Aorta (tissue), 5 donors: Measurements from ENCODE around the gene ASCC3. TPM values are rescaled to one million over a fixed set of nuclear protein-coding genes. Genes with fewer than 3 reads are reported as not detected.
A peak's percentile ranks its signal among the peaks of the same experiment; 100 is the strongest.
"Not testable (repeated sequence)": the region's sequence is repeated elsewhere in the genome, so short reads cannot be mapped to it uniquely, and the experiment has no call there.

Source experiments
- ATAC-seq: fragments of 200-7000 bp; cut with Tn5 transposase; one replicate; pipeline ENCODE4 v1.9.1; 2022; ENCODE audit warnings: moderate library complexity; ENCODE audit not compliant: low FRiP score
- DNase-seq, 2 donors: peaks; one replicate each; pipeline ENCODE4 v3.0.0-alpha.2; 2020
- H3K27ac ChIP-seq, 2 donors: one replicate each; pipeline ENCODE4 v1.5.1; 2013; ENCODE audit warnings: low read length in 2 of 2, mild to moderate bottlenecking in 2 of 2, moderate library complexity in 2 of 2, control low read depth in 1 of 2, inconsistent platforms in 1 of 2, low read depth in 1 of 2
- H3K27me3 ChIP-seq, 2 donors: one replicate each; pipeline ENCODE4 v1.6.1; 2013; ENCODE audit warnings: control low read depth in 1 of 2, low read length in 1 of 2, mild to moderate bottlenecking in 1 of 2, moderate library complexity in 1 of 2; ENCODE audit not compliant: insufficient read depth in 2 of 2, control insufficient read depth in 1 of 2
- H3K36me3 ChIP-seq, 2 donors: one replicate each; pipeline ENCODE4 v1.6.1; 2013; ENCODE audit warnings: control low read depth in 1 of 2, low read length in 1 of 2, mild to moderate bottlenecking in 1 of 2; ENCODE audit not compliant: insufficient read depth in 2 of 2, control insufficient read depth in 1 of 2
- H3K4me1 ChIP-seq, 2 donors: one replicate each; pipeline ENCODE4 v1.6.1; 2013; ENCODE audit warnings: low read length in 2 of 2, control low read depth in 1 of 2, mild to moderate bottlenecking in 1 of 2, moderate library complexity in 1 of 2; ENCODE audit not compliant: insufficient read depth in 2 of 2, control insufficient read depth in 1 of 2
- H3K4me3 ChIP-seq, 2 donors: one replicate each; pipeline ENCODE4 v1.5.1; 2013; ENCODE audit warnings: low read length in 2 of 2, control low read depth in 1 of 2, mild to moderate bottlenecking in 1 of 2
- H3K9me3 ChIP-seq: one replicate; pipeline ENCODE4 v1.6.1; 2013; ENCODE audit warnings: mild to moderate bottlenecking, low read length; ENCODE audit not compliant: control insufficient read depth
- whole genome bisulfite sequencing, 2 donors: extraction: QIAGEN DNeasy Blood & Tissue Kit; methylation state at CpG; one replicate each; pipeline ENCODE4 v1.1.7; 2013; 5-methylcytosine and 5-hydroxymethylcytosine counted together
- intact Hi-C, 2 donors: fragments of 100-400 bp; cut with DNase I; formaldehyde crosslinking; loops; one replicate each; pipeline versions ENCODE4 v1.14.2 to v1.15.0; 2022
- polyA plus RNA-seq, 2 donors: library from polyadenylated mRNA; stranded (reverse); fragments of 200-250 nt; gene quantifications; one replicate each; pipeline ENCODE4 v1.2.3, GENCODE V29; 2013
- total RNA-seq, 2 donors: library from RNA; stranded (reverse); fragmentation: NEBNext Ultra II Directional; extraction: Animal tissue kit (Norgen Biotek cat#: 25700); gene quantifications; one replicate each; pipeline ENCODE4 v1.2.1, GENCODE V29; 2021
- donor health status: healthy with polysubstance abuse.
- donor health status: Bipolar disorder and iron deficiency.
- donor health status: DM: no; HTN: no; CAD: no.
- donor health status: DM: no; HTN: no; CAD: no.
- donor health status: DM: yes; HTN: yes; CAD: no.

ASCC3 gene
- total and polyA plus RNA-seq, 4 donors: 3.5 to 46.9 (median 26.8) TPM

GRCh38 chr6:100892116-100892515 lies 11.0 kb upstream of the ASCC3 start:
- peaks cover 0 to 3% of the 10 kb centered on the region in 2 donors for H3K4me1 ChIP-seq
- no peaks in the 10 kb centered on the region for H3K36me3 ChIP-seq
- WGBS, 2 donors: 96 to 98% methylated on average over 3 of the region's 3 CpGs
- no peaks in the 10 kb centered on the region for H3K27me3 ChIP-seq
- no peak overlapping the region for H3K27ac ChIP-seq
- H3K9me3 ChIP-seq: no peaks in the 10 kb centered on the region
- DNase-seq (no peak), ATAC-seq (no peak)
- intact Hi-C loops: no loop called here
- no peak overlapping the region for H3K4me3 ChIP-seq

GRCh38 chr6:100891079-100891478 lies 9.9 kb upstream of the ASCC3 start:
- Histone ChIP-seq H3K4me1 (peaks cover 0 to 3% of the 10 kb centered on the region in 2 donors), H3K27me3 (no peaks in the 10 kb centered on the region), H3K27ac (no peak overlapping the region), H3K9me3 (no peaks in the 10 kb centered on the region), H3K4me3 (no peak overlapping the region), H3K36me3 (no peaks in the 10 kb centered on the region)
- no peak for DNase-seq
- 28 to 40% methylated on average over 1 of the region's 1 CpG for WGBS, 2 donors
- ATAC-seq: no peak
- intact Hi-C loops: no loop called here

DNA sequence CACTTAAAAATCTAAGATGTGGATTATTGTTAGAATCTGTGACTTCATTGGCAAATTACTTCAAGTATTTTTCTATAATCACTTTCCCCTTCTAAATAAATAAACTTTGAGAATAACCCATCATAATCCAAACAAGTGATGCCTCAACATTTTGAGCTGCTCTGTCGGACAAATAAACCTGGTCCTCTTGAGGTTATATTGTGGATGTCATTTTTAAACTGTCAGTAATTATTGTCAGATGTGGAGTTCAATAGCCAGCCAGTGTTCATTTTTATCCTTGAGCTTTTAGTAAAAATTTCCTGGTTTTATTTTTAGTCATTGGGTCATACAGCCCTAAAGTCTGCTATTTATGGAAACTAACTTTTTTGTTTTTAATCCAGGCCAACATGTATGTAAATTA lies 9.5 kb upstream of the ASCC3 start:
- H3K27me3 ChIP-seq, H3K9me3 ChIP-seq, ATAC-seq, H3K4me1 ChIP-seq, H3K27ac ChIP-seq, H3K4me3 ChIP-seq, H3K36me3 ChIP-seq, DNase-seq, intact Hi-C loops: not testable (repeated sequence)
- 8% methylated on average over 1 of the region's 1 CpG for WGBS, 2 donors

DNA sequence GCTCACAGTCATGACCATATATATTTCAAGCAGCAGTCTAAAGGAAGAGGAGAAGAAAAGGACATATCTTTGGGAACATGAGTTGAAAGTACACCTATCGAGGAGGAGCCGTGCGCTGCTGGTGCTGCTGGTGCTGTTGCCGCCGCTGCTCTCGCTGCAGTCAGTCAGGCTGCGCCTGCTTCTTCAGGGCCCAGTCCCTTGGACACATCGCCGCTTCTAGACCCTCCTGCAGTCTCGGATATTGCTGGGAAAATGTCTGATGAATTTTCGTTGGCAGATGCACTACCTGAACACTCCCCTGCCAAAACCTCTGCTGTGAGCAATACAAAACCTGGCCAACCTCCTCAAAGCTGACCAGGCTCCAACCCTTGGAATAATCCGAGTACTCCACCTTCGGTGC lies 8.2 kb upstream of the ASCC3 start:
- intact Hi-C loops: no loop called here
- Histone ChIP-seq H3K4me1 (peaks cover 0 to 3% of the 10 kb centered on the region in 2 donors), H3K9me3 (no peaks in the 10 kb centered on the region), H3K27ac (no peak overlapping the region), H3K27me3 (no peaks in the 10 kb centered on the region), H3K4me3 (no peak overlapping the region), H3K36me3 (no peaks in the 10 kb centered on the region)
- ATAC-seq (peak; percentile 7), DNase-seq (no peak)
- WGBS, 2 donors: 65 to 67% methylated on average over 13 of the region's 13 CpGs

DNA sequence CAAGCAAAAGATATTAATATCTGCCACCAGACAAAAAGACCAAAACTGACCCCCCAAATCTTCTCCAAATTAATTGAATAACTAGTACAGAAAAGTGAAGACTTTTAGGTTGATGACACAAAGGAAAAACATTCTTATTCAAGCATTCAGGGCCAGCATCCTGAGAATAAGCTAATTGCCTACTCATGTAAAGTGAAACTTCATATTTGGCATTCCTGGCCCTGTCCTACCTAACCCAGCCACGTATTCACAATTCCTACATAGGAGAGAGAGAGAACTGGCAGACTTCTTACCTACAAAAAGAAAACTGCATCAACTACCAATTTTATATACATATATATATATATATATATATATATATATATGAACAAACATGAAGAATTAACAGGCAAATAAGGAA lies 4.9 kb upstream of the ASCC3 start:
- Histone ChIP-seq H3K4me1 (peaks cover 0 to 3% of the 10 kb centered on the region in 2 donors), H3K36me3 (no peaks in the 10 kb centered on the region), H3K27ac (no peak overlapping the region), H3K27me3 (no peaks in the 10 kb centered on the region), H3K4me3 (no peak overlapping the region), H3K9me3 (no peaks in the 10 kb centered on the region)
- ATAC-seq (no peak), DNase-seq (no peak)
- 27 to 34% methylated on average over 1 of the region's 1 CpG for WGBS, 2 donors
- intact Hi-C loops: no loop called here

DNA sequence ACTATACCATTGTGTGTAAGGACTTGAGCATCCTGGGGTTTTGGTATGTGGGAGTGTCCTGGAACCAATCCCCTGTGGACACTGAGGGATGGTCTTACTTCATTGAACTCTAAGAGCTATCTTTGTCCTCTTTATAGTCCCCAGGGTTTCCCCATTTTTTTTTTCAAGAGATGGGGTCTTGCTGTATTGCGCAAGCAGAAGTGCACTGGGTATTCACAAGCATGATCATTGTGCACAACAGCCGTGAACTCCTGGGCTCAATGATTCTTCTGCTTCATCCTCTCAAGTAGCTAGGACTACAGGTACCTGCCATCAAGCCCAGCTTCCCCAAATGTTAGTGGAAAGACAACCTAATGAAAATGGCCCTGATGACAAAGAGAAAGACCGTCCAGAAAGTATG lies 2.2 kb upstream of the ASCC3 start:
- Histone ChIP-seq H3K9me3 (no peaks in the 10 kb centered on the region), H3K4me1 (peaks cover 0 to 5% of the 10 kb centered on the region in 2 donors), H3K27me3 (no peaks in the 10 kb centered on the region), H3K4me3 (no peak overlapping the region), H3K27ac (no peak overlapping the region), H3K36me3 (no peaks in the 10 kb centered on the region)
- intact Hi-C loops: no loop called here
- no peak for ATAC-seq
- 96 to 97% methylated on average over 3 of the region's 3 CpGs for WGBS, 2 donors
- no peak for DNase-seq

DNA sequence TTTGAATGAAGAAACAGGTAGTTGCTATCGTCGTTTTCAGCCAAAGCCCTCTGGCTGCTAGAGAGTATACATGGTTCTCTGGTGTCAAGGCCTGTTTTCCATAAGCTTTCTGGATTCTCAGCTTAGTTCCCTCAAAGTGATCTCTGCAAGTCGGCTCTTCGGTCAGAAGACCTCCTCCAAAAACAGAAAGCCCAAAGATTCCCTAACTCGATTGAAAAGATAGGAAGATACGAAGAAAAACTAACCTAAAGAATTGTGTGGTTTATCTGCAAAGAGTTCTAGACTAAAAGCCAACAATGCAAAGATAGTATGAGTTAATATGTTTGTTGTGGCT lies 545 bp upstream of the ASCC3 start:
- Histone ChIP-seq H3K4me3 (peak overlapping the region; percentile 79 to 83), H3K27ac (no peak overlapping the region), H3K27me3 (no peaks in the 10 kb centered on the region), H3K36me3 (no peaks in the 10 kb centered on the region), H3K4me1 (peaks cover 0 to 5% of the 10 kb centered on the region in 2 donors), H3K9me3 (no peaks in the 10 kb centered on the region)
- DNase-seq: no peak
- WGBS, 2 donors: 1 to 2% methylated on average over 6 of the region's 6 CpGs
- no peak for ATAC-seq
- intact Hi-C loops: no loop called here

GRCh38 chr6:100880149-100880852 lies 828 bp downstream of the ASCC3 start:
- WGBS, 2 donors: 3% methylated on average over 5 of the region's 5 CpGs
- intact Hi-C loops: no loop called here
- Histone ChIP-seq H3K4me3 (peak overlapping the region; percentile 79 to 83), H3K4me1 (peaks cover 0 to 5% of the 10 kb centered on the region in 2 donors), H3K36me3 (no peaks in the 10 kb centered on the region), H3K9me3 (no peaks in the 10 kb centered on the region), H3K27me3 (no peaks in the 10 kb centered on the region), H3K27ac (no peak overlapping the region)
- ATAC-seq: no peak
- no peak for DNase-seq

DNA sequence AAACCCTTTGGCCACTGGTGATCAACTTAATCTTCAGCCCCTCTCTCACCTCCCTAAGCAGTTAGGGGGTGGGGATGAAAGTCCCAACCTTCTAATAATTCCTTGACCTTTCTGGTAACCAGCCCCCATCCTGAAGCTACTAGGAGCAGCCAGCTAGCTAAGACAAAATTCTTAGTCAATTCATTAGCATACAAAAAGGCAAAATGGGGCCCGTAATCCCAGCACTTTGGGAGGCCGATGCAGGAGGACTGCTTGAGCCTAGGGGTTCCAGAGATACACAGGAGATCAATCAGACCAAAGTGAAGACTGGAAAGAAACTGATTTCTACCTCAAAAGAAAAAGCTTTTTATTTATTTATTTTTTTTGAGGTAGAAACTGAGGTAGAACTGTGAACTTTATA lies 1.8 kb downstream of the ASCC3 start:
- H3K4me1 ChIP-seq: peaks cover 1 to 8% of the 10 kb centered on the region in 2 donors
- no peak overlapping the region for H3K4me3 ChIP-seq
- no peaks in the 10 kb centered on the region for H3K9me3 ChIP-seq
- WGBS, 2 donors: 87 to 95% methylated on average over 2 of the region's 2 CpGs
- ATAC-seq (no peak), DNase-seq (no peak)
- intact Hi-C loops: no loop called here
- no peak overlapping the region for H3K27ac ChIP-seq
- H3K27me3 ChIP-seq: no peaks in the 10 kb centered on the region
- no peaks in the 10 kb centered on the region for H3K36me3 ChIP-seq
